DMS114 treated with DMSO at 0.1 percent for 48 hours (cell line): ENCODE results near the gene WDR90.

Experiments
- DNase-seq: peaks from one replicate; lab custom pipeline; 2025; ENCODE audit not compliant: unreplicated experiment; lab: John Stamatoyannopoulos, UW

Gene WDR90

DNA sequence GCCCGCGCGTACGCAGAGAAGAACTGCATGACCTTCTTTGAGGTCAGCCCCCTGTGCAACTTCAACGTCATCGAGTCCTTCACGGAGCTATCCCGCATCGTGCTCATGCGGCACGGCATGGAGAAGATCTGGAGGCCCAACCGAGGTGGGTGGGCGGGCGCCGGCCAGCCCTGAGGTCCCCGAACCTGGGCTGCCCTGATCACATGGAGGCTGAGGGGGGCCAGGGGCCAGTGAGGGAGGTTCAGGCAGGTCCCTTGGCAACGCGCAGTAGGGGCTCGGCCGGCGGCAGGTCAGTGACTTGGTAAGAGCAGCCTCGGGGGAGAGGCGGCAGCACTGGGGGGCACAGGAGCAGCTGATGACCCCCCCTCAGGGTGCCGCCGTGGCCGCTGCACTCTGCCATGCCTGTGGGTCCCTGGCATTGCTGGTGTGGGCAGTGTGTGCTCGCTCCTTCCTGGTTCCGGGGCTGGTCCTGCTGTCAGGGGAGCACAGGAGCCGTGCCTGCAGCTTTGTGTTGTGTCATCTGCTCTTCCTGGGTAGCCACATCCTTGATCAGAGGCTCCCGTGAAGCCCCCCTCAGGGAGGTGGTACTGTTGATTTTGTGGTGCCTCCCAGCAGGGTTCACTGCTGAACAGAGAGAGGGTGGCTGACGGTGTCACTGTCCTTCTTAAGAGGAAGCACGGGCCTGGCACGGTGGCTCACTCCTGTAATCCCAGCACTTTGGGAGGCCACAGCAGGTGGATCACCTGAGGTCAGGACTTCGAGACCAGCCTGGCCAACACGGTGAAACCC lies 23.0 kb upstream of the WDR90 start:
- no peak for DNase-seq

- DNase-seq = no peak
Measured at GRCh38 chr16:626787-627453, 22.2 kb upstream of the WDR90 start.

- no peak for DNase-seq
Measured at GRCh38 chr16:627454-628239, 21.5 kb upstream of the WDR90 start.

GRCh38 chr16:628321-629061 lies 20.7 kb upstream of the WDR90 start:
- no peak for DNase-seq

- DNase-seq = no peak
Measured at GRCh38 chr16:629185-629832, 19.9 kb upstream of the WDR90 start.

GRCh38 chr16:629833-630248 lies 19.3 kb upstream of the WDR90 start:
- no peak for DNase-seq

- no peak for DNase-seq
Measured at GRCh38 chr16:630249-630814, 18.8 kb upstream of the WDR90 start.

GRCh38 chr16:630815-631405 lies 18.3 kb upstream of the WDR90 start, which contains the start of gene WFIKKN1:
Gene WFIKKN1 (plus strand): TSS chr16:630985. CDS start chr16:631254, 269 bp downstream.
- DNase-seq = no peak

- no peak for DNase-seq
Measured at GRCh38 chr16:631808-632358, 17.3 kb upstream of the WDR90 start.

GRCh38 chr16:632486-633335 lies 16.5 kb upstream of the WDR90 start:
- DNase-seq = no peak

GRCh38 chr16:633336-634050 lies 15.7 kb upstream of the WDR90 start:
- no peak for DNase-seq

DNA sequence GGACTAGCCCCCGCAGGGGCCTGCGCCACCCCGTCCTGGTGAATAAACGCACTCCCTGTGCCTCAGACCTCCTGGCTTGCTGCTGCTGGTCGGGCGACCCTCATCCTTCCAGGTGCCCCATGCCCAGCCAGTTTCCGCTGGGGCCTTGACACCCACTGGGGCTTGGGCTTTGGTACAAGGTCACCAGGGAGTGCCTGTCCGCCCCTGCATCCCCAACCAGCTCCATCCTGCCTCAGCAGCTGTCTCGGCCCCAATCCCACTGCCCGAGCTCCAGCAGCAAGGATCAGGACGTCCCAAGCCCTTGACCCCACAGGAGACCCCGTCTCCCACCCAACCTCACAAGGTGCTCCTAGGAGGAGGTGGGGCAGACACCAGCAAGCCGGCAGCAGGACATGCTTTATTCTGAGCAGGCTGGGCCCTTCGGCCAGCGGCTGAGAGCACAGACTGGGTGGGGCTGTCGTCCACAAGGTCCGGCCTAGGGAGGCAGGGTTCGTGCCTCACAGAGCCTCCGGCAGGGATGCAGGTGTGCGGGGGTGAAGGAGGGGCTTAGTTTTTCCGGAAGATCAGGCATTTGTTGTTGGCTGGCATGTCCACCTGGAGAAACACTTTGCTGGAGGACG lies 15.0 kb upstream of the WDR90 start:
- no peak for DNase-seq

DNA sequence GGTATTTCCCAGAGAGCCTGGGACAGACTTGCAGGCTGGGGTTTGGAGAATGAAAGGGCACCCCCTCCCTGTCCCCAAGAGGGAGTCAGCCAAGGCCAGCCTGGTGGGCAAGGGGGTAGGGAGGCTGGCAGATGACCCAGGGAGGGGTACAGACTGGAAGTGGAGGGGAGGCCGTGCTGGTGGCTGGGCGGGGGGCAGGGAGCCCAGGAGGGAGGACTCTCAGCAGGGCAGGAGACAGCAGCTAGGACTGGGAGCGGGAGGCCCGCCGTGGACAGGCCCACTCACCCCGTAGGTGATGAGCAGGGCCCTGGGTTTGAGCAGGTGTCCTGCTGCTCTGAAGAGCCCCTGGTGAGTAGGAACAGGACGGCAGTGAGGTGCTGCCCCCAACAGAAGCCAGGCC lies 14.2 kb upstream of the WDR90 start:
- no peak for DNase-seq

DNA sequence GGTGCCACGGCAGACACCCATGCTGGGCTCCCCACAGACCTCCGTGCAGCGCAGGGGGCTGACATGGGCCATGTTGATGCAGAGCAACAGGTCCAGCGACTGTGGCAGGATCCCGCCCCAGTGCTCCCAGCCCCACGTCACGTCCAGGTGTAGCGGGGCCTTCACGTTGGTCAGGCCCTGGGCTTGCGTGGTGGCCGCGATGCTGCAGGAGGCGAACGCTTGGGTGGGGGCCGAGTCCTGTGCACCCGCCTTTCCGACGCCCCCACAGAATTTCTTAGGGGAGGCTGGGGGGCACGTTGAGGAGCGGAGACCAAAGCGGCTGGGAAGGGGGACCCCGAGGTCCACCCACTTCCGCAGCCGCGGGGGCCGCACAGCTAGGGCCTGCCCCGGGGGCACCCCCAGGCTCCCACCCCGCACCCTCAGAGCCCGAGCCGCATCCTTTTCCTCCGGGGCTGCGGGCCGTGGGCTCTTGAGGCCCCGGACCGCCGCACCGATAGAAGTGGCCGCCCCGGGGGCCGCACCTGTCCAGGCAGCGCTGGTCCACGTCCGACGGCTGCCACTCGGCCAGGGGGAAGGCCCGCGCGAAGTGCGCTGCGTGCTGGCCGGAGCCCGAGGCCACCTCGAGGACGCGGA lies 13.5 kb upstream of the WDR90 start:
- no peak for DNase-seq

- DNase-seq = peak; percentile 86
Measured at GRCh38 chr16:636206-637080, 12.7 kb upstream of the WDR90 start, which contains the start of gene METTL26. Gene METTL26 (minus strand): TSS chr16:636305. CDS start chr16:636290, 15 bp downstream.
